Stimulated activated CD4-positive, alpha-beta T cell treated with anti-CD3 and anti-CD28 coated beads, Interleukin-15, amount 100 ng/mL, for 48 hours (primary cell): ENCODE results near the gene MAN2B1.
"Not testable (repeated sequence)": the region's sequence is repeated elsewhere in the genome, so short reads cannot be mapped to it uniquely, and the experiment has no call there.

Source experiments
- DNase-seq, 2 donors: peaks; one replicate each; pipeline ENCODE4 v3.0.0-alpha.2; 2020; ENCODE audit warnings: low read depth in 2 of 2

MAN2B1 gene

GRCh38 chr19:12657966-12658365, 8.6 kb downstream of the MAN2B1 start:
- DNase-seq = no peak

- DNase-seq = peak in 1 of 2 donors; percentile 35
These were observed 9.5 kb downstream of the MAN2B1 start for GRCh38 chr19:12656899-12657571.

GRCh38 chr19:12655546-12655945, 11.0 kb downstream of the MAN2B1 start:
- no peak for DNase-seq

- DNase-seq = no peak
These were observed 14.3 kb downstream of the MAN2B1 start for GRCh38 chr19:12652219-12652618.

GRCh38 chr19:12649941-12650340, 16.6 kb downstream of the MAN2B1 start:
- no peak for DNase-seq

GRCh38 chr19:12648088-12648487, 18.5 kb downstream of the MAN2B1 start:
- DNase-seq = no peak

GRCh38 chr19:12647490-12648071, 19.0 kb downstream of the MAN2B1 start:
- peak in 1 of 2 donors; percentile 38 for DNase-seq

GRCh38 chr19:12647047-12647446, 19.5 kb downstream of the MAN2B1 start:
- no peak for DNase-seq

GRCh38 chr19:12646551-12646950, 20.0 kb downstream of the MAN2B1 start:
- DNase-seq = no peak

GRCh38 chr19:12643716-12644115, 22.8 kb downstream of the MAN2B1 start:
- not testable (repeated sequence) for DNase-seq

- DNase-seq = no peak
These were observed 24.0 kb downstream of the MAN2B1 start for GRCh38 chr19:12642506-12642905.

GRCh38 chr19:12641456-12641855, 25.1 kb downstream of the MAN2B1 start:
- no peak for DNase-seq

- DNase-seq = peak; percentile 85 to 87
These were observed 26.5 kb downstream of the MAN2B1 start for GRCh38 chr19:12639901-12640613.

GRCh38 chr19:12638611-12639182, 27.8 kb downstream of the MAN2B1 start:
- DNase-seq = no peak

- DNase-seq = no peak
These were observed 29.9 kb downstream of the MAN2B1 start for GRCh38 chr19:12636631-12637030.

- no peak for DNase-seq
These were observed 37.3 kb downstream of the MAN2B1 start for GRCh38 chr19:12629215-12629614.

GRCh38 chr19:12628040-12629022, 38.2 kb downstream of the MAN2B1 start:
- DNase-seq = no peak

- no peak for DNase-seq
These were observed 39.6 kb downstream of the MAN2B1 start for GRCh38 chr19:12626958-12627357.

GRCh38 chr19:12623361-12624031, 43.0 kb downstream of the MAN2B1 start:
- no peak for DNase-seq

GRCh38 chr19:12621253-12622024, 45.1 kb downstream of the MAN2B1 start:
- DNase-seq = not testable (repeated sequence)
